HepG2 (cell line): ENCODE results near the gene RAB42. TPM values are rescaled to one million over a fixed set of nuclear protein-coding genes. Genes with fewer than 3 reads are reported as not detected.
A peak's percentile ranks its signal among the peaks of the same experiment; 100 is the strongest.

ENCODE experiments used
- ATF7 ChIP-seq, 2 experiments: fragments of 450-650 bp in 1 of 2; sonication (generic) in 1 of 2; formaldehyde crosslinking in 1 of 2; IDR thresholded peaks; 2 replicates each; pipeline versions ENCODE4 v1.4.0 to v1.6.1; 2016 to 2020; ENCODE audit warnings: antibody characterized with exemption in 1 of 2, mild to moderate bottlenecking in 1 of 2, missing genetic modification reagents in 1 of 2
- CAMTA2 ChIP-seq: sonication (generic); formaldehyde crosslinking; IDR thresholded peaks from 2 replicates; pipeline ENCODE4 v1.4.0; 2020; ENCODE audit warnings: mild to moderate bottlenecking, missing genetic modification reagents, borderline replicate concordance
- EEA1 ChIP-seq: sonication (generic); formaldehyde crosslinking; IDR thresholded peaks from 2 replicates; pipeline ENCODE4 v1.5.1; 2020; ENCODE audit warnings: mild to moderate bottlenecking, missing genetic modification reagents, borderline replicate concordance
- FOSL1 ChIP-seq: sonication (generic); formaldehyde crosslinking; IDR thresholded peaks from 2 replicates; pipeline ENCODE4 v1.9.0; 2021; ENCODE audit warnings: missing genetic modification reagents, borderline replicate concordance
- GLI4 ChIP-seq: sonication (generic); formaldehyde crosslinking; IDR thresholded peaks from 2 replicates; pipeline ENCODE4 v1.5.1; 2020; ENCODE audit warnings: missing genetic modification reagents, mild to moderate bottlenecking, moderate library complexity, borderline replicate concordance
- POLR2A ChIP-seq, 2 experiments: IDR thresholded peaks; 2 replicates each; pipeline ENCODE4 v1.6.1; 2011; ENCODE audit warnings: low read depth in 2 of 2, low read length in 2 of 2, mild to moderate bottlenecking in 1 of 2, moderate library complexity in 1 of 2; ENCODE audit not compliant: insufficient read depth in 1 of 2
- RXRA ChIP-seq: sonication (generic); formaldehyde crosslinking; IDR thresholded peaks from 2 replicates; pipeline ENCODE4 v1.5.1; 2020; ENCODE audit warnings: missing genetic modification reagents
- SAP130 ChIP-seq: IDR thresholded peaks from 2 replicates; pipeline ENCODE4 v1.6.1; 2016; ENCODE audit warnings: low read depth
- ZFP90 ChIP-seq: sonication (generic); formaldehyde crosslinking; IDR thresholded peaks from 2 replicates; pipeline ENCODE4 v1.8.0; 2022; ENCODE audit warnings: missing genetic modification reagents, mild to moderate bottlenecking, inconsistent platforms, borderline replicate concordance
- ZFY ChIP-seq: sonication (generic); formaldehyde crosslinking; IDR thresholded peaks from 2 replicates; pipeline ENCODE4 v1.4.0; 2020; ENCODE audit warnings: missing genetic modification reagents
- ZMYM3 ChIP-seq: sonication (generic); formaldehyde crosslinking; IDR thresholded peaks from 2 replicates; pipeline ENCODE4 v1.5.1; 2020; ENCODE audit warnings: mild to moderate bottlenecking, missing genetic modification reagents
- ZNF317 ChIP-seq: sonication (generic); formaldehyde crosslinking; IDR thresholded peaks from 2 replicates; pipeline ENCODE4 v1.5.0; 2020; ENCODE audit warnings: mild to moderate bottlenecking, missing genetic modification reagents
- ZNF383 ChIP-seq: sonication (generic); formaldehyde crosslinking; IDR thresholded peaks from 2 replicates; pipeline ENCODE4 v1.4.0; 2020; ENCODE audit warnings: missing genetic modification reagents, mild to moderate bottlenecking, borderline replicate concordance
- polyA plus RNA-seq, 8 experiments: library from polyadenylated mRNA; depleted of rRNA in 3 of 8; stranded (reverse) in 7 of 8; unstranded in 1 of 8; fragments of >200 nt; fragmentation: Illumina TruSeq in 4 of 8; extraction: Trizol in 4 of 8; gene quantifications; 2 replicates each; pipeline versions ENCODE4 v1.2.1 to v1.2.3, GENCODE V29; 2011 to 2016; ENCODE audit warnings: low read depth in 4 of 8, missing spikeins in 1 of 8, mixed read lengths in 1 of 8; ENCODE audit not compliant: insufficient read depth in 1 of 8
- total RNA-seq, 5 experiments: library from RNA; depleted of rRNA; stranded (reverse); fragments of >200 nt; fragmentation: Illumina TruSeq; extraction: Trizol; gene quantifications; 2 replicates each; pipeline ENCODE4 v1.2.3, GENCODE V29; 2016; ENCODE audit warnings: low read depth in 1 of 5
- TF ChIP-seq, protein P1 (sequence below): sonication (generic); formaldehyde crosslinking; IDR thresholded peaks from 2 replicates; pipeline ENCODE4 v1.5.0; 2020; ENCODE audit warnings: missing genetic modification reagents
- TF ChIP-seq, protein P2 (sequence below): IDR thresholded peaks from 2 replicates; pipeline ENCODE4 v1.6.1; 2016
- TF ChIP-seq, protein P3 (sequence below): sonication (generic); IDR thresholded peaks from 2 replicates; pipeline ENCODE4 v1.6.1; 2016; ENCODE audit warnings: low read depth, borderline replicate concordance
- TF ChIP-seq, protein P4 (sequence below): sonication (generic); formaldehyde crosslinking; IDR thresholded peaks from 2 replicates; pipeline ENCODE4 v1.4.0; 2020; ENCODE audit warnings: missing genetic modification reagents, mild to moderate bottlenecking, borderline replicate concordance
- TF ChIP-seq, protein P5 (sequence below): sonication (generic); formaldehyde crosslinking; IDR thresholded peaks from 2 replicates; pipeline ENCODE4 v1.5.1; 2020; ENCODE audit warnings: mild to moderate bottlenecking, missing genetic modification reagents, moderate library complexity
- TF ChIP-seq, protein P6 (sequence below): IDR thresholded peaks from 2 replicates; pipeline ENCODE4 v1.6.1; 2016; ENCODE audit warnings: low read depth
- TF ChIP-seq, protein P7 (sequence below): sonication (generic); formaldehyde crosslinking; IDR thresholded peaks from 2 replicates; pipeline ENCODE4 v1.4.0; 2020; ENCODE audit warnings: missing genetic modification reagents

RAB42 gene
- total and polyA plus RNA-seq, 2 of the 13 experiments (the other 11 are each of a cell fraction or from before 2014, with no cell fraction given), result 10.4 to 166 TPM

DNA sequence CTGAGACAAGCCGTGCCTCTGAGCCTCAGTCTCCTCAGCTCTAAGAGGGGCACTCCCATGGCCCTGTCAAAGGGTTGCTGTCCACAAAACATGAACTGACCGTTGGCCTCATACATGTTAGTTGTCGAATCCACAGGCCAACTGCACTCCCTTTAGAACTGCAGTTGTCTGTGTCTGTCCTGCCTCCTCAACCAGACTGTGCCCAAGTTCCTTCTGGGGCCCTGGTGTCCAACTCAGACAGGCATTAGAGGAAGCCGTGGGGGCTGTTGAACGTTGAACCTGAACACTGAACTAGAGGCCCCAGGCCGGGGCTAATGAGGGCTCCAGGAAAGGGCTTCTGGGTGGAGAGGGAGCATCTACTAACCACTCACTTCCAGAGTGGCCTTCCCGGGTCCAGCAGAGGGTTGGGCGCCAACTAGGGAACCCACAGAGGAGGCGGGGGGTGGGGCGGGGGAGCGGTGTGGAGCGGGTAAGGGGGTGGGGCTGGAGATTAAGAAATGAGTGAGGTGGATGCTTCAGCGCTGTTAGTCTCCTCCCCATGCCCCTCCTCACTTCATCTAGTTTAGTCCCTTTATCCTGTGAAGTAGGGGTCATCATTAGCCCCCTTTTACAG, at the start of gene RAB42 (continued):
- TF ChIP-seq ZFY (CRISPR knock-in tag), result peak; percentile 31
- TF ChIP-seq, protein P1, sequence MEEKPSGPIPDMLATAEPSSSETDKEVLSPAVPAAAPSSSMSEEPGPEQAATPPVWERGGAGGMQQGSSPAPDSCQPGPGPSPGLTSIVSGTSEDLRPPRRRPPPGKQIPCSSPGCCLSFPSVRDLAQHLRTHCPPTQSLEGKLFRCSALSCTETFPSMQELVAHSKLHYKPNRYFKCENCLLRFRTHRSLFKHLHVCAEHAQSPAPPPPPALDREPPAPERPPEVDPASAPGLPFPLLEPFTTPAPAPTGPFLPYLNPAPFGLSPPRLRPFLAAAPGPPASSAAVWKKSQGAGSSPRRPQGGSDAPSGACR (CRISPR knock-in tag), result no peak
- no peak for TF ChIP-seq ATF7 (IDR thresholded peaks at IDR 0.05)
- TF ChIP-seq ATF7 (CRISPR knock-in tag; IDR thresholded peaks at IDR 0.05), result no peak
- TF ChIP-seq RXRA (CRISPR knock-in tag), result peak; percentile 59
- TF ChIP-seq ZMYM3, result no peak; the same call in 1 of the 2 replicates
- TF ChIP-seq POLR2A (IDR thresholded peaks at IDR 0.05; ENCODE audit: insufficient read depth in 1 of 2, low read depth in 2 of 2, low read length in 2 of 2), result peak; percentile 54 to 73; a peak in 3 of 4 replicates
- TF ChIP-seq ZNF317 (CRISPR knock-in tag), result 0 out of 2 replicates have a peak, but pooled peaks have one; percentile 70
- no peak for TF ChIP-seq FOSL1 (CRISPR knock-in tag)
- TF ChIP-seq, protein P2, sequence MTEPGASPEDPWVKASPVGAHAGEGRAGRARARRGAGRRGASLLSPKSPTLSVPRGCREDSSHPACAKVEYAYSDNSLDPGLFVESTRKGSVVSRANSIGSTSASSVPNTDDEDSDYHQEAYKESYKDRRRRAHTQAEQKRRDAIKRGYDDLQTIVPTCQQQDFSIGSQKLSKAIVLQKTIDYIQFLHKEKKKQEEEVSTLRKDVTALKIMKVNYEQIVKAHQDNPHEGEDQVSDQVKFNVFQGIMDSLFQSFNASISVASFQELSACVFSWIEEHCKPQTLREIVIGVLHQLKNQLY, result no peak
- TF ChIP-seq, protein P3, sequence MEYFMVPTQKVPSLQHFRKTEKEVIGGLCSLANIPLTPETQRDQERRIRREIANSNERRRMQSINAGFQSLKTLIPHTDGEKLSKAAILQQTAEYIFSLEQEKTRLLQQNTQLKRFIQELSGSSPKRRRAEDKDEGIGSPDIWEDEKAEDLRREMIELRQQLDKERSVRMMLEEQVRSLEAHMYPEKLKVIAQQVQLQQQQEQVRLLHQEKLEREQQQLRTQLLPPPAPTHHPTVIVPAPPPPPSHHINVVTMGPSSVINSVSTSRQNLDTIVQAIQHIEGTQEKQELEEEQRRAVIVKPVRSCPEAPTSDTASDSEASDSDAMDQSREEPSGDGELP, result no peak
- TF ChIP-seq ZFP90 (CRISPR knock-in tag), result no peak
- TF ChIP-seq GLI4 (CRISPR knock-in tag), result no peak
- TF ChIP-seq EEA1 (CRISPR knock-in tag), result no peak
- TF ChIP-seq, protein P4, sequence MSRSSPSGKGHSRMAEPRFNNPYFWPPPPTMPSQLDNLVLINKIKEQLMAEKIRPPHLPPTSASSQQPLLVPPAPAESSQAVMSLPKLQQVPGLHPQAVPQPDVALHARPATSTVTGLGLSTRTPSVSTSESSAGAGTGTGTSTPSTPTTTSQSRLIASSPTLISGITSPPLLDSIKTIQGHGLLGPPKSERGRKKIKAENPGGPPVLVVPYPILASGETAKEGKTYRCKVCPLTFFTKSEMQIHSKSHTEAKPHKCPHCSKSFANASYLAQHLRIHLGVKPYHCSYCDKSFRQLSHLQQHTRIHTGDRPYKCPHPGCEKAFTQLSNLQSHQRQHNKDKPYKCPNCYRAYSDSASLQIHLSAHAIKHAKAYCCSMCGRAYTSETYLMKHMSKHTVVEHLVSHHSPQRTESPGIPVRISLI (CRISPR knock-in tag), result no peak
- peak; percentile 47 for TF ChIP-seq SAP130 (CRISPR knock-in tag)
- TF ChIP-seq ZNF383, result no peak
- TF ChIP-seq, protein P5, sequence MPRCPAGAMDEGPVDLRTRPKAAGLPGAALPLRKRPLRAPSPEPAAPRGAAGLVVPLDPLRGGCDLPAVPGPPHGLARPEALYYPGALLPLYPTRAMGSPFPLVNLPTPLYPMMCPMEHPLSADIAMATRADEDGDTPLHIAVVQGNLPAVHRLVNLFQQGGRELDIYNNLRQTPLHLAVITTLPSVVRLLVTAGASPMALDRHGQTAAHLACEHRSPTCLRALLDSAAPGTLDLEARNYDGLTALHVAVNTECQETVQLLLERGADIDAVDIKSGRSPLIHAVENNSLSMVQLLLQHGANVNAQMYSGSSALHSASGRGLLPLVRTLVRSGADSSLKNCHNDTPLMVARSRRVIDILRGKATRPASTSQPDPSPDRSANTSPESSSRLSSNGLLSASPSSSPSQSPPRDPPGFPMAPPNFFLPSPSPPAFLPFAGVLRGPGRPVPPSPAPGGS, result no peak
- TF ChIP-seq, protein P6, sequence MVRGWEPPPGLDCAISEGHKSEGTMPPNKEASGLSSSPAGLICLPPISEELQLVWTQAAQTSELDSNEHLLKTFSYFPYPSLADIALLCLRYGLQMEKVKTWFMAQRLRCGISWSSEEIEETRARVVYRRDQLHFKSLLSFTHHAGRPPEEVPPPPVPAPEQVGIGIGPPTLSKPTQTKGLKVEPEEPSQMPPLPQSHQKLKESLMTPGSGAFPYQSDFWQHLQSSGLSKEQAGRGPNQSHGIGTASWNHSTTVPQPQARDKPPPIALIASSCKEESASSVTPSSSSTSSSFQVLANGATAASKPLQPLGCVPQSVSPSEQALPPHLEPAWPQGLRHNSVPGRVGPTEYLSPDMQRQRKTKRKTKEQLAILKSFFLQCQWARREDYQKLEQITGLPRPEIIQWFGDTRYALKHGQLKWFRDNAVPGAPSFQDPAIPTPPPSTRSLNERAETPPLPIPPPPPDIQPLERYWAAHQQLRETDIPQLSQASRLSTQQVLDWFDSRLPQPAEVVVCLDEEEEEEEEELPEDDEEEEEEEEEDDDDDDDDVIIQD (CRISPR knock-in tag), result 0 out of 2 replicates have a peak, but pooled peaks have one; percentile 24
- peak; percentile 55; the same call in 1 of the 2 replicates for TF ChIP-seq CAMTA2
- TF ChIP-seq, protein P7, sequence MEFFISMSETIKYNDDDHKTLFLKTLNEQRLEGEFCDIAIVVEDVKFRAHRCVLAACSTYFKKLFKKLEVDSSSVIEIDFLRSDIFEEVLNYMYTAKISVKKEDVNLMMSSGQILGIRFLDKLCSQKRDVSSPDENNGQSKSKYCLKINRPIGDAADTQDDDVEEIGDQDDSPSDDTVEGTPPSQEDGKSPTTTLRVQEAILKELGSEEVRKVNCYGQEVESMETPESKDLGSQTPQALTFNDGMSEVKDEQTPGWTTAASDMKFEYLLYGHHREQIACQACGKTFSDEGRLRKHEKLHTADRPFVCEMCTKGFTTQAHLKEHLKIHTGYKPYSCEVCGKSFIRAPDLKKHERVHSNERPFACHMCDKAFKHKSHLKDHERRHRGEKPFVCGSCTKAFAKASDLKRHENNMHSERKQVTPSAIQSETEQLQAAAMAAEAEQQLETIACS (CRISPR knock-in tag), result no peak
